ENCODE results near the gene TSHR.

The TSHR gene

GRCh38 chr14:81066672-81067071, 111.3 kb downstream of the TSHR start:
- H3K27ac ChIP-seq, result no peak overlapping the region
- no peak for TF ChIP-seq CTCF (IDR thresholded peaks at IDR 0.05)
- DNase-seq (ENCODE audit: low spot score), result no peak
- no peak overlapping the region for H3K4me3 ChIP-seq

- Histone ChIP-seq H3K27ac (no peak overlapping the region), H3K4me3 (no peak overlapping the region)
- no peak for TF ChIP-seq CTCF (IDR thresholded peaks at IDR 0.05)
- no peak for DNase-seq (ENCODE audit: low spot score)
Measured at GRCh38 chr14:81067156-81067555, 111.7 kb downstream of the TSHR start.

GRCh38 chr14:81068176-81068782, 112.9 kb downstream of the TSHR start:
- H3K27ac ChIP-seq, result no peak overlapping the region
- no peak for TF ChIP-seq CTCF (IDR thresholded peaks at IDR 0.05)

GRCh38 chr14:81070511-81070910, 115.1 kb downstream of the TSHR start:
- DNase-seq (ENCODE audit: low spot score), result no peak
- Histone ChIP-seq H3K27ac (no peak overlapping the region), H3K4me3 (no peak overlapping the region)
- TF ChIP-seq CTCF (IDR thresholded peaks at IDR 0.05), result no peak

More at GRCh38 chr14:81068176-81068782, 112.9 kb downstream of the TSHR start:
- no peak overlapping the region for H3K4me3 ChIP-seq
- DNase-seq (ENCODE audit: low spot score), result no peak

- Histone ChIP-seq H3K27ac (no peak overlapping the region), H3K4me3 (no peak overlapping the region)
- DNase-seq (ENCODE audit: low spot score), result no peak
- no peak for TF ChIP-seq CTCF (IDR thresholded peaks at IDR 0.05)
Measured at GRCh38 chr14:81085596-81085995, 130.2 kb downstream of the TSHR start.

- H3K27ac ChIP-seq, result no peak overlapping the region
- DNase-seq (ENCODE audit: low spot score), result no peak
- no peak for TF ChIP-seq CTCF (IDR thresholded peaks at IDR 0.05)
Measured at GRCh38 chr14:81087230-81087629, 131.8 kb downstream of the TSHR start.

GRCh38 chr14:81091139-81091538, 135.7 kb downstream of the TSHR start:
- TF ChIP-seq CTCF (IDR thresholded peaks at IDR 0.05), result no peak
- H3K27ac ChIP-seq, result no peak overlapping the region
- DNase-seq (ENCODE audit: low spot score), result no peak
- H3K4me3 ChIP-seq, result no peak overlapping the region

More at GRCh38 chr14:81087230-81087629, 131.8 kb downstream of the TSHR start:
- no peak overlapping the region for H3K4me3 ChIP-seq

Data from coronary artery (tissue), 2 donors.